Smooth muscle cell (in vitro differentiated cells): ENCODE data around the gene C5orf22. TPM values are rescaled to one million over a fixed set of nuclear protein-coding genes. Genes with fewer than 3 reads are reported as not detected.

Experiments
- DNase-seq: peaks from one replicate; lab custom pipeline; 2025; ENCODE audit not compliant: unreplicated experiment; lab: John Stamatoyannopoulos, UW
- H2AFZ ChIP-seq: fragments of 200-600 bp; sonication (generic); 2 replicates; pipeline ENCODE4 v1.6.0; 2016; ENCODE audit warnings: antibody characterized with exemption, low read depth, mild to moderate bottlenecking
- H3F3A ChIP-seq: fragments of 200-600 bp; sonication (generic); 2 replicates; pipeline ENCODE4 v1.6.0; 2017; ENCODE audit warnings: antibody characterized with exemption, low read depth
- H3K27ac ChIP-seq: fragments of 200-600 bp; sonication (generic); 2 replicates; pipeline ENCODE4 v1.5.1; 2016; ENCODE audit warnings: low read depth, mild to moderate bottlenecking
- H3K27me3 ChIP-seq: fragments of 200-600 bp; sonication (generic); 2 replicates; pipeline ENCODE4 v1.6.1; 2016; ENCODE audit warnings: low read depth, mild to moderate bottlenecking
- H3K36me3 ChIP-seq: fragments of 200-600 bp; sonication (generic); 2 replicates; pipeline ENCODE4 v1.5.1; 2016; ENCODE audit warnings: low read depth
- H3K4me1 ChIP-seq: fragments of 200-600 bp; sonication (generic); 2 replicates; pipeline ENCODE4 v1.5.1; 2016; ENCODE audit warnings: low read depth
- H3K4me2 ChIP-seq: fragments of 200-600 bp; sonication (generic); 2 replicates; pipeline ENCODE4 v1.6.0; 2016; ENCODE audit warnings: mild to moderate bottlenecking
- H3K4me3 ChIP-seq: fragments of 200-600 bp; sonication (generic); 2 replicates; pipeline ENCODE4 v1.5.1; 2016; ENCODE audit warnings: mild to moderate bottlenecking
- H3K79me2 ChIP-seq: fragments of 200-600 bp; sonication (generic); 2 replicates; pipeline ENCODE4 v1.6.0; 2016; ENCODE audit warnings: low read depth, mild to moderate bottlenecking
- H3K9ac ChIP-seq: fragments of 200-600 bp; sonication (generic); 2 replicates; pipeline ENCODE4 v1.6.0; 2016; ENCODE audit warnings: low read depth
- H3K9me3 ChIP-seq: fragments of 200-600 bp; sonication (generic); replicated peaks from 2 replicates; pipeline ENCODE4 v1.5.1; 2016; ENCODE audit warnings: low read depth
- H4K20me1 ChIP-seq: fragments of 200-600 bp; sonication (generic); 2 replicates; pipeline ENCODE4 v1.6.0; 2016; ENCODE audit warnings: low read depth
- WGBS: methylation state at CpG from one replicate; pipeline ENCODE4 v1.1.7; 2016; ENCODE audit warnings: low lambda C conversion rate; 5-methylcytosine and 5-hydroxymethylcytosine counted together
- polyA plus RNA-seq: library from polyadenylated mRNA; unstranded; fragments of >200 nt; fragmentation: Nextera tagmentation; extraction: Ambion mirVana; gene quantifications from 2 replicates; pipeline ENCODE4 v1.2.1, GENCODE V29; 2016
- total RNA-seq: library from RNA; depleted of rRNA; stranded (reverse); fragments of >200 nt; gene quantifications from 2 replicates; pipeline ENCODE4 v1.2.3, GENCODE V29; 2014
- TF ChIP-seq, protein P1 (sequence below): fragments of 200-600 bp; sonication (generic); IDR thresholded peaks from 2 replicates; pipeline ENCODE4 v1.5.1; 2017; ENCODE audit warnings: borderline replicate concordance, mild to moderate bottlenecking, antibody characterized with exemption; ENCODE audit not compliant: insufficient read depth, poor library complexity, severe bottlenecking

The C5orf22 gene
- total and polyA plus RNA-seq, 2 experiments from 2014 or later: 17.6 to 20.5 TPM

GRCh38 chr5:31511305-31511704, 20.8 kb upstream of the C5orf22 start:
- Histone ChIP-seq H3K4me3 (no peak overlapping the region), H3K36me3 (peaks cover 32% of the 10 kb centered on the region), H3K27me3 (no peaks in the 10 kb centered on the region), H3K4me1 (no peaks in the 10 kb centered on the region), H3K4me2 (no peak overlapping the region), H4K20me1 (peaks cover 1% of the 10 kb centered on the region), H3K9me3 (no peaks in the 10 kb centered on the region), H3K79me2 (no peaks in the 10 kb centered on the region), H3F3A (no peaks in the 10 kb centered on the region), H3K27ac (no peak overlapping the region), H2AFZ (no peak overlapping the region), H3K9ac (no peak overlapping the region)
- WGBS: 99% methylated on average over 4 of the region's 4 CpGs
- no peak for DNase-seq
- TF ChIP-seq, protein P1, sequence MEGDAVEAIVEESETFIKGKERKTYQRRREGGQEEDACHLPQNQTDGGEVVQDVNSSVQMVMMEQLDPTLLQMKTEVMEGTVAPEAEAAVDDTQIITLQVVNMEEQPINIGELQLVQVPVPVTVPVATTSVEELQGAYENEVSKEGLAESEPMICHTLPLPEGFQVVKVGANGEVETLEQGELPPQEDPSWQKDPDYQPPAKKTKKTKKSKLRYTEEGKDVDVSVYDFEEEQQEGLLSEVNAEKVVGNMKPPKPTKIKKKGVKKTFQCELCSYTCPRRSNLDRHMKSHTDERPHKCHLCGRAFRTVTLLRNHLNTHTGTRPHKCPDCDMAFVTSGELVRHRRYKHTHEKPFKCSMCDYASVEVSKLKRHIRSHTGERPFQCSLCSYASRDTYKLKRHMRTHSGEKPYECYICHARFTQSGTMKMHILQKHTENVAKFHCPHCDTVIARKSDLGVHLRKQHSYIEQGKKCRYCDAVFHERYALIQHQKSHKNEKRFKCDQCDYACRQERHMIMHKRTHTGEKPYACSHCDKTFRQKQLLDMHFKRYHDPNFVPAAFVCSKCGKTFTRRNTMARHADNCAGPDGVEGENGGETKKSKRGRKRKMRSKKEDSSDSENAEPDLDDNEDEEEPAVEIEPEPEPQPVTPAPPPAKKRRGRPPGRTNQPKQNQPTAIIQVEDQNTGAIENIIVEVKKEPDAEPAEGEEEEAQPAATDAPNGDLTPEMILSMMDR: no peak

GRCh38 chr5:31516802-31517201, 15.3 kb upstream of the C5orf22 start:
- Histone ChIP-seq H3K9me3 (no peaks in the 10 kb centered on the region), H3K4me1 (no peaks in the 10 kb centered on the region), H3K4me3 (no peak overlapping the region), H3F3A (no peaks in the 10 kb centered on the region), H3K27ac (no peak overlapping the region), H3K4me2 (no peak overlapping the region), H3K79me2 (no peaks in the 10 kb centered on the region), H3K9ac (no peak overlapping the region), H3K27me3 (no peaks in the 10 kb centered on the region), H4K20me1 (peaks cover 15% of the 10 kb centered on the region), H2AFZ (no peak overlapping the region), H3K36me3 (peaks cover 14% of the 10 kb centered on the region)
- 98% methylated on average over 1 of the region's 1 CpG for WGBS
- DNase-seq: no peak
- TF ChIP-seq, protein P1: no peak

GRCh38 chr5:31523041-31523440, 9.1 kb upstream of the C5orf22 start:
- over 99% methylated on average over 4 of the region's 4 CpGs for WGBS
- no peak for DNase-seq
- Histone ChIP-seq H3K79me2 (peaks cover 10% of the 10 kb centered on the region), H3K36me3 (peaks cover 43% of the 10 kb centered on the region), H3K4me3 (no peak overlapping the region), H3K4me1 (no peaks in the 10 kb centered on the region), H4K20me1 (peaks cover 19% of the 10 kb centered on the region), H3K27me3 (no peaks in the 10 kb centered on the region), H3K4me2 (no peak overlapping the region), H2AFZ (no peak overlapping the region), H3K27ac (no peak overlapping the region), H3K9me3 (no peaks in the 10 kb centered on the region), H3K9ac (no peak overlapping the region), H3F3A (no peaks in the 10 kb centered on the region)
- TF ChIP-seq, protein P1: no peak

- peaks cover 26% of the 10 kb centered on the region for H3K36me3 ChIP-seq
- TF ChIP-seq, protein P1: no peak
Observed at GRCh38 chr5:31530541-31531265, 1.4 kb upstream of the C5orf22 start.

More at GRCh38 chr5:31530541-31531265, 1.4 kb upstream of the C5orf22 start:
- Histone ChIP-seq H2AFZ (no peak overlapping the region), H3K27ac (no peak overlapping the region), H3K4me1 (peaks cover 16% of the 10 kb centered on the region), H3F3A (no peaks in the 10 kb centered on the region), H3K79me2 (peaks cover 46% of the 10 kb centered on the region), H3K4me2 (peak overlapping the region; percentile 94), H4K20me1 (peaks cover 11% of the 10 kb centered on the region), H3K9ac (no peak overlapping the region), H3K9me3 (no peaks in the 10 kb centered on the region), H3K27me3 (no peaks in the 10 kb centered on the region), H3K4me3 (peak overlapping the region; percentile 90)
- no peak for DNase-seq
- WGBS: 68% methylated on average over 9 of the region's 9 CpGs
